ENCODE measurements around the gene KCNQ5.

The KCNQ5 gene

DNA sequence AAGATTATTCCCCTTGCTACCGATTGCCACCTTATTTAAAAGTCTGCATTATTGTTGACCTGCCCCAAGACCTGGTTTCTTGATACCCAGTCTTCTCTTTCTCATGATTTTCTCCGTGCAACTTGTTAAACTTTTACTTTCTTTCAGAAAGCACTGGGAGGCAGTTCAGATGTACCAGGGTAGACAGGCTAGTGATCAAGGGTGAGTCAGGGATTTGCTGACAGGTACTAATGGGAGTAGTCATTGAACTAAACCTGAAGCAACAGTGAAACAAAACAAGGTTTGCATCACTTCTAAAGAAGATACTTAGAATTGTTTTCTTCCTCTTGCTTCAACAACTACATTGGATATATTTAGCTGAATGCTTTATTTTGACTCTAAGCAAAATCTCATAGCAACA is 124.4 kb downstream of the KCNQ5 start:
- no peak overlapping the region for H3K4me3 ChIP-seq (IDR thresholded peaks at IDR 0.05; ENCODE audit: insufficient read depth, low read depth, low read length)
- no peaks in the 10 kb centered on the region for H3K36me3 ChIP-seq (ENCODE audit: insufficient read depth)
- no peak overlapping the region for H2AFZ ChIP-seq (ENCODE audit: low read depth)
- no peak overlapping the region for H3K9ac ChIP-seq
- H3K79me2 ChIP-seq (ENCODE audit: insufficient read depth, low read depth) = peaks cover 6% of the 10 kb centered on the region; the same call in 1 of the 2 replicates
- TF ChIP-seq, protein P1, sequence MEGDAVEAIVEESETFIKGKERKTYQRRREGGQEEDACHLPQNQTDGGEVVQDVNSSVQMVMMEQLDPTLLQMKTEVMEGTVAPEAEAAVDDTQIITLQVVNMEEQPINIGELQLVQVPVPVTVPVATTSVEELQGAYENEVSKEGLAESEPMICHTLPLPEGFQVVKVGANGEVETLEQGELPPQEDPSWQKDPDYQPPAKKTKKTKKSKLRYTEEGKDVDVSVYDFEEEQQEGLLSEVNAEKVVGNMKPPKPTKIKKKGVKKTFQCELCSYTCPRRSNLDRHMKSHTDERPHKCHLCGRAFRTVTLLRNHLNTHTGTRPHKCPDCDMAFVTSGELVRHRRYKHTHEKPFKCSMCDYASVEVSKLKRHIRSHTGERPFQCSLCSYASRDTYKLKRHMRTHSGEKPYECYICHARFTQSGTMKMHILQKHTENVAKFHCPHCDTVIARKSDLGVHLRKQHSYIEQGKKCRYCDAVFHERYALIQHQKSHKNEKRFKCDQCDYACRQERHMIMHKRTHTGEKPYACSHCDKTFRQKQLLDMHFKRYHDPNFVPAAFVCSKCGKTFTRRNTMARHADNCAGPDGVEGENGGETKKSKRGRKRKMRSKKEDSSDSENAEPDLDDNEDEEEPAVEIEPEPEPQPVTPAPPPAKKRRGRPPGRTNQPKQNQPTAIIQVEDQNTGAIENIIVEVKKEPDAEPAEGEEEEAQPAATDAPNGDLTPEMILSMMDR (conservative IDR thresholded peaks at IDR 0.05; ENCODE audit: low read depth, low read length) = no peak
- no peaks in the 10 kb centered on the region for H3K27me3 ChIP-seq (ENCODE audit: insufficient read depth, low read depth)
- H3K27ac ChIP-seq = no peak overlapping the region
- no peak overlapping the region; the same call in 1 of the 2 replicates for H3K4me2 ChIP-seq
- 0 out of 2 replicates have a peak, but pooled peaks cover 3% of the 10 kb centered on the region for H4K20me1 ChIP-seq (ENCODE audit: insufficient read depth)
- H3K4me1 ChIP-seq (ENCODE audit: low read depth, poor library complexity, severe bottlenecking) = peaks cover 4% of the 10 kb centered on the region

DNA sequence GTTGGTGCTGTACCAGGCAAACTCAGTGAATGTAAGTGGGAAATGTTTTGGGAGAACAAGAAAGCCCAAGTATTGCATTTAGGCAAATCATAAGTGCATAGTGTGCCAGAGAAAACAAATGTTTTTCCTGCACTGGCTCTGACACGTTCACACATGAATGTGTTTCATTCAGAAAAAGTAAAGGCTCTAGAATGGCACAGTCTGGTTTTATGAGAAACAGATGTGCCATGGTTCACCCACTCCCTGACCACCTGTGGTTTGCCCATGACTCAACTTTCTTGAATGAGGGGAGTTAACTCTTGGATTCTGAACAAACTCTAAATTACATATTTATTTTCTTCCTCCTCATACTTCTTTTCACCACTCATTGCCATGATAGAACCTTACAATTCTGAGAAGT is 126.9 kb downstream of the KCNQ5 start:
- Histone ChIP-seq H3K4me3 (IDR thresholded peaks at IDR 0.05; ENCODE audit: insufficient read depth, low read depth, low read length) (no peak overlapping the region), H3K9ac (no peak overlapping the region), H3K4me2 (no peak overlapping the region), H3K27ac (peak overlapping the region; percentile 31; the same call in 1 of the 2 replicates), H4K20me1 (ENCODE audit: insufficient read depth) (0 out of 2 replicates have a peak, but pooled peaks cover 3% of the 10 kb centered on the region), H3K4me1 (ENCODE audit: low read depth, poor library complexity, severe bottlenecking) (no peaks in the 10 kb centered on the region), H2AFZ (ENCODE audit: low read depth) (no peak overlapping the region), H3K79me2 (ENCODE audit: insufficient read depth, low read depth) (0 out of 2 replicates have a peak, but pooled peaks cover 6% of the 10 kb centered on the region), H3K36me3 (ENCODE audit: insufficient read depth) (no peaks in the 10 kb centered on the region), H3K27me3 (ENCODE audit: insufficient read depth, low read depth) (no peaks in the 10 kb centered on the region)
- TF ChIP-seq, protein P1 (conservative IDR thresholded peaks at IDR 0.05; ENCODE audit: low read depth, low read length) = no peak

DNA sequence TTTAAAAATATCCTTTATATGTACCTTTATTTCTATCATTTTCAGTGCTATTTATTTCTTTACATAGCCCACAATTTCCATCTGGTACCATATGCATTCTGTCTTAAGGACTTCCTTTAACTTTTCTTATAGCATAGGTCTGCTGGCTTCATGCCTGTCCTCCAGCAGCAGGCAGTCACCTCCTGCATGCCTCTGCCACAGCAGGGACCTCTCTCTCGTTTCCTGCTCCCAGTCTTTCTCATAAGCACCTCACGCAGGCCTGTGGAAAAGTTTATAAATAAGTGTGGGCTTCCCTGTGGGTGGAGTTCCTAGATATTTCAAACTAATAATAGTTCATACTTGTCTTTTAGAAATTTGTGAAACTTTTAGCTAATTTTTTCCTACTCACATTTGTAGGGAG is 133.9 kb downstream of the KCNQ5 start:
- Histone ChIP-seq H3K27ac (no peak overlapping the region), H3K4me3 (IDR thresholded peaks at IDR 0.05; ENCODE audit: insufficient read depth, low read depth, low read length) (no peak overlapping the region), H3K36me3 (ENCODE audit: insufficient read depth) (no peaks in the 10 kb centered on the region), H2AFZ (ENCODE audit: low read depth) (no peak overlapping the region), H3K27me3 (ENCODE audit: insufficient read depth, low read depth) (no peaks in the 10 kb centered on the region), H3K79me2 (ENCODE audit: insufficient read depth, low read depth) (no peaks in the 10 kb centered on the region; the same call in 1 of the 2 replicates), H3K4me2 (no peak overlapping the region), H3K9ac (no peak overlapping the region), H4K20me1 (ENCODE audit: insufficient read depth) (peaks cover 6% of the 10 kb centered on the region; the same call in 1 of the 2 replicates), H3K4me1 (ENCODE audit: low read depth, poor library complexity, severe bottlenecking) (peaks cover 13% of the 10 kb centered on the region)
- TF ChIP-seq, protein P1 (conservative IDR thresholded peaks at IDR 0.05; ENCODE audit: low read depth, low read length) = no peak

DNA sequence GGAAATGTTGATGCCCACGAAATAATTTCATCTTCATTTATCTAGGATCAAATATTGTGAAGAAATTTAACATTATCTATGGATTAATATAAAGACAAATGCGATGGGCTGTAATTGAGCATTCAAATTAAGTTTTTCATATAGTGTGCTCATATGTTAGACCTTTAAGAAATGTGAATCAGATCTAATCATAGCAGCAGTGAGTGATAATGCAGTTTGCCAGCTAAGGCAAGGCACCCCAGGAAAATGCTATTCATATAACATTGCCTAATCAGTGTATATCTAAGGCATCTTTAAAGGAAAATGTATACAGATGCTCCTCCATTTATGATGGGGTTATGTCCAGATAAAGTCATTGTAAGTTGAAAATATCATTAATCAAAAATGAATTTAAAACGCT is 135.2 kb downstream of the KCNQ5 start:
- TF ChIP-seq, protein P1 (conservative IDR thresholded peaks at IDR 0.05; ENCODE audit: low read depth, low read length) = no peak
- Histone ChIP-seq H3K27ac (no peak overlapping the region), H3K9ac (no peak overlapping the region), H3K27me3 (ENCODE audit: insufficient read depth, low read depth) (no peaks in the 10 kb centered on the region), H3K79me2 (ENCODE audit: insufficient read depth, low read depth) (peaks cover 4% of the 10 kb centered on the region; the same call in 1 of the 2 replicates), H4K20me1 (ENCODE audit: insufficient read depth) (peaks cover 6% of the 10 kb centered on the region; the same call in 1 of the 2 replicates), H3K36me3 (ENCODE audit: insufficient read depth) (no peaks in the 10 kb centered on the region), H3K4me3 (IDR thresholded peaks at IDR 0.05; ENCODE audit: insufficient read depth, low read depth, low read length) (no peak overlapping the region), H3K4me2 (no peak overlapping the region), H3K4me1 (ENCODE audit: low read depth, poor library complexity, severe bottlenecking) (peaks cover 16% of the 10 kb centered on the region), H2AFZ (ENCODE audit: low read depth) (no peak overlapping the region)
